Endothelial cell of umbilical vein (primary cell): ENCODE results near the gene HPCAL4. TPM values are rescaled to one million over a fixed set of nuclear protein-coding genes. Genes with fewer than 3 reads are reported as not detected.
A peak's percentile ranks its signal among the peaks of the same experiment; 100 is the strongest.

ENCODE experiments used
- BruUV-seq: library from RNA; stranded (reverse); fragments of 400-500 nt; replicated peaks from 2 replicates; lab custom pipeline; 2021; lab: Mats Ljungman, UMichigan
- CTCF ChIA-PET: fragments of 300-600, 350-600 bp; sonication (Branson Sonifier 250); formaldehyde crosslinking; loops from one replicate; lab custom pipeline; 2021; ENCODE audit warnings: antibody characterized with exemption, inconsistent platforms; lab: Charles Lee
- POLR2A ChIA-PET: fragments of 300-600, 350-600 bp; sonication (Branson Sonifier 250); formaldehyde crosslinking; loops from one replicate; lab custom pipeline; 2021; ENCODE audit warnings: antibody characterized with exemption, inconsistent platforms; lab: Charles Lee
- DNase-seq: peaks from one replicate; pipeline ENCODE4 v3.0.0-alpha.2; 2011; ENCODE audit warnings: low read depth, low spot score
- FAIRE-seq: peaks from 2 replicates; lab custom pipeline; 2011; peaks lifted over from hg19 to GRCh38; lab: Jason Lieb, UNC
- H2AFZ ChIP-seq: 2 replicates; pipeline ENCODE4 v1.6.0; 2012; ENCODE audit warnings: low read depth, low read length, control low read depth, inconsistent platforms
- H3K27ac ChIP-seq: 2 replicates; pipeline ENCODE4 v1.5.1; 2011; ENCODE audit warnings: low read depth, mild to moderate bottlenecking, control low read depth, low read length, moderate library complexity; ENCODE audit not compliant: insufficient read depth
- H3K27me3 ChIP-seq, 2 experiments: 2 replicates each; pipeline versions ENCODE4 v1.6.0 to v1.6.1; 2011; ENCODE audit warnings: low read length in 2 of 2, mixed read lengths in 1 of 2; ENCODE audit not compliant: control insufficient read depth in 2 of 2, insufficient read depth in 2 of 2
- H3K36me3 ChIP-seq, 2 experiments: 2 replicates in 1 of 2; 3 replicates in 1 of 2; pipeline ENCODE4 v1.5.1; 2011; ENCODE audit warnings: low read length in 2 of 2, mild to moderate bottlenecking in 1 of 2, moderate library complexity in 1 of 2; ENCODE audit not compliant: control insufficient read depth in 2 of 2, insufficient read depth in 2 of 2; ENCODE audit errors: extremely low read depth in 1 of 2
- H3K4me1 ChIP-seq: 3 replicates; pipeline ENCODE4 v1.5.1; 2011; ENCODE audit warnings: mild to moderate bottlenecking, low read length; ENCODE audit not compliant: control insufficient read depth, insufficient read depth; ENCODE audit errors: extremely low read depth
- H3K4me2 ChIP-seq: 2 replicates; pipeline ENCODE4 v1.6.1; 2011; ENCODE audit warnings: low read length, control low read depth, mixed read lengths; ENCODE audit not compliant: insufficient read depth
- H3K4me3 ChIP-seq, 3 experiments: fragments of 200-600 bp in 1 of 3; sonication (generic), shearing (Covaris generic) in 1 of 3; replicated peaks in 1 of 3; 2 replicates each; pipeline ENCODE4 v1.5.1; 2011 to 2016; ENCODE audit warnings: control low read depth in 3 of 3, low read length in 3 of 3, mild to moderate bottlenecking in 2 of 3, inconsistent platforms in 1 of 3, low read depth in 1 of 3, moderate library complexity in 1 of 3; ENCODE audit not compliant: insufficient read depth in 1 of 3
- H3K79me2 ChIP-seq: 2 replicates; pipeline ENCODE4 v1.6.0; 2012; ENCODE audit warnings: low read length, inconsistent platforms; ENCODE audit not compliant: control insufficient read depth, insufficient read depth
- H3K9ac ChIP-seq: replicated peaks from 2 replicates; pipeline ENCODE3; 2011; ENCODE audit warnings: low read length, control low read depth; ENCODE audit not compliant: insufficient read depth; ENCODE audit errors: extremely low read depth
- H3K9me1 ChIP-seq: replicated peaks from 3 replicates; pipeline ENCODE4 v1.6.0; 2011; ENCODE audit warnings: mild to moderate bottlenecking, low read length; ENCODE audit not compliant: control insufficient read depth, insufficient read depth; ENCODE audit errors: extremely low read depth
- H3K9me3 ChIP-seq: replicated peaks from 2 replicates; pipeline ENCODE4 v1.5.1; 2012; ENCODE audit warnings: low read length, inconsistent platforms; ENCODE audit not compliant: control insufficient read depth, insufficient read depth
- H4K20me1 ChIP-seq: replicated peaks from 2 replicates; pipeline ENCODE3; 2011; ENCODE audit warnings: mild to moderate bottlenecking, low read length; ENCODE audit not compliant: control insufficient read depth, insufficient read depth; ENCODE audit errors: extremely low read depth
- EZH2 ChIP-seq: IDR thresholded peaks from 2 replicates; pipeline ENCODE4 v1.6.1; 2012; ENCODE audit warnings: borderline replicate concordance, low read depth, mild to moderate bottlenecking, moderate library complexity, low read length, inconsistent platforms; ENCODE audit not compliant: severe bottlenecking
- FOS ChIP-seq: IDR thresholded peaks from 2 replicates; pipeline ENCODE4 v1.6.1; 2011; ENCODE audit warnings: mild to moderate bottlenecking, low read length, moderate library complexity, borderline replicate concordance; ENCODE audit not compliant: insufficient read depth
- GATA2 ChIP-seq: IDR thresholded peaks from 2 replicates; pipeline ENCODE4 v1.7.0; 2011; ENCODE audit warnings: low read depth, mild to moderate bottlenecking, moderate library complexity, mixed read lengths, low read length; ENCODE audit not compliant: insufficient read length, insufficient read depth
- MYC ChIP-seq: IDR thresholded peaks from one replicate; pipeline ENCODE4 v1.6.1; 2011; ENCODE audit warnings: mild to moderate bottlenecking, low read depth, low read length
- POLR2A ChIP-seq: IDR thresholded peaks from 2 replicates; pipeline ENCODE4 v1.6.1; 2012; ENCODE audit warnings: low read depth, mild to moderate bottlenecking, control low read depth, low read length
- dilution Hi-C: fragments of 300-500 bp; cut with MboI; formaldehyde crosslinking; loops from one replicate; pipeline ENCODE4 v1.15.0; 2019; ENCODE audit warnings: low sequenced_read_pairs; ENCODE audit not compliant: extremely low pct_ligation_motif_present
- intact Hi-C: fragments of 100-400 bp; cut with micrococcal nuclease; formaldehyde crosslinking; loops from one replicate; pipeline ENCODE4 v1.10.0; 2022
- polyA plus RNA-seq, 4 experiments: library from polyadenylated mRNA; depleted of rRNA in 3 of 4; stranded (reverse) in 3 of 4; unstranded in 1 of 4; fragments of >200 nt; gene quantifications; 2 replicates each; pipeline versions ENCODE4 v1.2.1 to v1.2.3, GENCODE V29; 2011 to 2012; ENCODE audit warnings: missing spikeins in 1 of 4
- total RNA-seq: library from RNA; stranded (reverse); gene quantifications from 2 replicates; pipeline ENCODE4 v1.2.3, GENCODE V29; 2021

HPCAL4 gene
- total and polyA plus RNA-seq, 2 donors (not counting 3 experiments of a cell fraction or from before 2014, with no cell fraction given): not detected

GRCh38 chr1:39684313-39684664 lies 6.9 kb downstream of the HPCAL4 start:
- Histone ChIP-seq H3K4me1 (no peaks in the 10 kb centered on the region), H3K36me3 (no peaks in the 10 kb centered on the region), H3K79me2 (no peaks in the 10 kb centered on the region), H3K4me3 (no peak overlapping the region), H2AFZ (no peak overlapping the region), H3K9me3 (no peaks in the 10 kb centered on the region), H3K27ac (no peak overlapping the region), H3K27me3 (peaks cover 61 to 63% of the 10 kb centered on the region in 2 experiments), H3K4me2 (no peak overlapping the region), H3K9me1 (no peaks in the 10 kb centered on the region), H4K20me1 (no peaks in the 10 kb centered on the region), H3K9ac (no peak overlapping the region)
- no peak for DNase-seq
- TF ChIP-seq GATA2: no peak
- TF ChIP-seq FOS: no peak
- no peak for TF ChIP-seq POLR2A
- TF ChIP-seq EZH2: no peak
- CTCF ChIA-PET: interaction anchor here (0.9 kb wide), 1 partner anchor 12 kb away, joined by 4 read pairs; the partner anchor contains the start of gene NT5C1A
- dilution Hi-C loops: no loop called here
- FAIRE-seq: no peak
- BruUV-seq: no TSS peak
- intact Hi-C loops: no loop called here
- POLR2A ChIA-PET: no interaction called here

DNA sequence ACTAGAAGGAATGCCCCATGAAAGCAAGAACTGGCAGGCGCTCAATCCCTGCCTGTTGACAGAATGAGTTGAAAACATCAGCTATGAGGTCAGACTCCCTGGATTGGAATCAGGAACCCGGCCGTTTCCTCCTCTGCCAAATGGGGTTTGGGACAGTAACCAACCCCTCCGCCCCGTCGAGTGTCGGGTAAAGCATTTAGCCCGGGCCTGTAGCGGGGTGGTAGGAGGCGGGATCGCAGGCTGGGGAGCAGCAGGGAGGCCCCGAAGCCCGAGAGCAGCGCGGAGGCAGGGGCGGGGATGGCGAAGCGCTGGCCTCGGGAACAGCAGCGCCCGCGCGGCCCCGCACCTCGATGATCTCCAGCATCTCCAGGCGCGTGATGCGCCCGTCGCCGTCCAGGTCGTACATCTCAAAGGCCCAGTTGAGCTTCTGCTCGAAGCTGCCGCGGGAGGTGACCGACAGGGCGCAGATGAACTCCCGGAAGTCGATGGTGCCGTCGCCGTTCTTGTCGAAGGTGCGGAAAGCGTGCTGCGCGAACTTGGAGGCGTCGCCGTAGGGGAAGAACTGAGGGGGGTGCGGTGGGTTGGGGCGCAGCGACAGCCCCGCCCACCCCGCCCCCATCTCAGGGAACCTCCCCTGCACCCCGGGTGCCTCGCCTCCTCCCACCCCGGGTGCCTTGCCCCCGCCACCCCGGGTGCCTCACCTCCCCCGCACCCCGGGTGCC lies 7.5 kb downstream of the HPCAL4 start:
- dilution Hi-C loops: no loop called here
- POLR2A ChIA-PET: no interaction called here

More for the DNA sequence above, 7.5 kb downstream of the HPCAL4 start:
- Histone ChIP-seq H2AFZ (peak overlapping the region; percentile 26), H3K4me1 (no peaks in the 10 kb centered on the region), H3K9me3 (no peaks in the 10 kb centered on the region), H3K79me2 (no peaks in the 10 kb centered on the region), H3K36me3 (no peaks in the 10 kb centered on the region), H3K27ac (no peak overlapping the region), H3K4me2 (no peak overlapping the region), H3K9me1 (no peaks in the 10 kb centered on the region), H3K4me3 (no peak overlapping the region), H4K20me1 (no peaks in the 10 kb centered on the region), H3K27me3 (peaks cover 56 to 57% of the 10 kb centered on the region in 2 experiments), H3K9ac (no peak overlapping the region)
- no TSS peak for BruUV-seq
- CTCF ChIA-PET: interaction anchor here (0.9 to 1.2 kb wide), 3 partner anchors 11 to 30 kb away, joined by 3 to 4 read pairs (median 3); partner anchors contain the start of gene NT5C1A
- peak; percentile 69 for TF ChIP-seq EZH2
- TF ChIP-seq MYC: no peak
- intact Hi-C loops: no loop called here
- FAIRE-seq: no peak
- DNase-seq: no peak
